CD14-positive monocyte (primary cell): Measurements from ENCODE around the gene PYGL. TPM values are rescaled to one million over a fixed set of nuclear protein-coding genes. Genes with fewer than 3 reads are reported as not detected.
"Not testable (repeated sequence)": the region's sequence is repeated elsewhere in the genome, so short reads cannot be mapped to it uniquely, and the experiment has no call there.

Experiments
- DNase-seq, 3 donors: peaks; one replicate each; pipeline ENCODE4 v3.0.0-alpha.2; 2011 to 2022
- H2AFZ ChIP-seq: 2 replicates; pipeline ENCODE4 v1.6.0; 2012; ENCODE audit warnings: mild to moderate bottlenecking, low read depth, low read length, inconsistent platforms; ENCODE audit not compliant: insufficient read depth, poor library complexity, severe bottlenecking
- H3K27ac ChIP-seq, 2 donors: 1 replicate in 1 of 2; 2 replicates in 1 of 2; pipeline ENCODE4 v1.5.1; 2012 to 2013; ENCODE audit warnings: low read length in 2 of 2, control low read depth in 1 of 2, inconsistent platforms in 1 of 2, low read depth in 1 of 2, mild to moderate bottlenecking in 1 of 2
- H3K27me3 ChIP-seq, 2 donors: one replicate each; pipeline versions ENCODE4 v1.6.0 to v1.6.1; 2011 to 2013; ENCODE audit warnings: low read length in 2 of 2; ENCODE audit not compliant: control insufficient read depth in 2 of 2, insufficient read depth in 2 of 2
- H3K36me3 ChIP-seq, 2 donors: replicated peaks in 1 of 2; 1 replicate in 1 of 2; 2 replicates in 1 of 2; pipeline versions ENCODE4 v1.5.1 to v1.6.1; 2012 to 2013; ENCODE audit warnings: low read length in 2 of 2, control low read depth in 1 of 2, inconsistent platforms in 1 of 2, mild to moderate bottlenecking in 1 of 2; ENCODE audit not compliant: insufficient read depth in 2 of 2, control insufficient read depth in 1 of 2
- H3K4me1 ChIP-seq, 2 donors: 1 replicate in 1 of 2; 2 replicates in 1 of 2; pipeline versions ENCODE4 v1.5.1 to v1.6.1; 2012 to 2013; ENCODE audit warnings: low read length in 2 of 2, control low read depth in 1 of 2, inconsistent platforms in 1 of 2, mild to moderate bottlenecking in 1 of 2, moderate library complexity in 1 of 2; ENCODE audit not compliant: insufficient read depth in 2 of 2, control insufficient read depth in 1 of 2
- H3K4me2 ChIP-seq: replicated peaks from 2 replicates; pipeline ENCODE3; 2012; ENCODE audit warnings: low read length, moderate library complexity, mild to moderate bottlenecking; ENCODE audit not compliant: poor library complexity, severe bottlenecking; ENCODE audit errors: extremely low read depth
- H3K4me3 ChIP-seq, 3 experiments: fragments of 200-600 bp in 1 of 3; sonication (generic) in 1 of 3; replicated peaks in 1 of 3; 1 replicate in 2 of 3; 2 replicates in 1 of 3; pipeline ENCODE4 v1.5.1; 2011 to 2013; ENCODE audit warnings: low read length in 3 of 3, mild to moderate bottlenecking in 3 of 3, control low read depth in 2 of 3, low read depth in 2 of 3, inconsistent platforms in 1 of 3, moderate library complexity in 1 of 3
- H3K79me2 ChIP-seq: 2 replicates; pipeline ENCODE4 v1.6.0; 2012; ENCODE audit warnings: mild to moderate bottlenecking, control low read depth, inconsistent platforms, low read length, moderate library complexity; ENCODE audit not compliant: insufficient read depth
- H3K9ac ChIP-seq: 2 replicates; pipeline ENCODE4 v1.6.0; 2017; ENCODE audit warnings: low read length, mild to moderate bottlenecking; ENCODE audit not compliant: insufficient read depth, poor library complexity, severe bottlenecking
- H3K9me3 ChIP-seq, 2 donors: replicated peaks in 1 of 2; 1 replicate in 1 of 2; 2 replicates in 1 of 2; pipeline versions ENCODE4 v1.5.1 to v1.6.1; 2012 to 2013; ENCODE audit warnings: low read length in 2 of 2, control low read depth in 1 of 2; ENCODE audit not compliant: control insufficient read depth in 1 of 2, insufficient read depth in 1 of 2
- H4K20me1 ChIP-seq: 2 replicates; pipeline ENCODE4 v1.6.0; 2012; ENCODE audit warnings: mild to moderate bottlenecking, low read length, control low read depth, moderate library complexity; ENCODE audit not compliant: insufficient read depth
- H3K27ac Mint-ChIP-seq, 7 donors: one replicate each; pipeline ENCODE4 v1.8.0; 2020; ENCODE audit warnings: mild to moderate bottlenecking in 7 of 7, mixed read lengths in 7 of 7, moderate library complexity in 6 of 7, inconsistent platforms in 2 of 7
- H3K27me3 Mint-ChIP-seq, 3 donors: one replicate each; pipeline ENCODE4 v1.8.0; 2021 to 2022; ENCODE audit warnings: low read depth in 3 of 3, mild to moderate bottlenecking in 3 of 3, mixed read lengths in 3 of 3, moderate library complexity in 3 of 3, inconsistent platforms in 1 of 3
- H3K36me3 Mint-ChIP-seq, 2 donors: one replicate each; pipeline ENCODE4 v1.8.0; 2020; ENCODE audit warnings: mixed read lengths in 2 of 2, inconsistent platforms in 1 of 2, mild to moderate bottlenecking in 1 of 2
- H3K4me1 Mint-ChIP-seq: one replicate; pipeline ENCODE4 v1.8.0; 2020; ENCODE audit warnings: mild to moderate bottlenecking, mixed read lengths
- H3K4me3 Mint-ChIP-seq, 2 donors: one replicate each; pipeline ENCODE4 v1.8.0; 2020; ENCODE audit warnings: mild to moderate bottlenecking in 2 of 2, mixed read lengths in 2 of 2, moderate library complexity in 1 of 2
- H3K9me3 Mint-ChIP-seq, 7 donors: one replicate each; pipeline ENCODE4 v1.8.0; 2020 to 2022; ENCODE audit warnings: mixed read lengths in 7 of 7, mild to moderate bottlenecking in 6 of 7, moderate library complexity in 6 of 7, inconsistent platforms in 2 of 7
- WGBS: methylation state at CpG from one replicate; pipeline ENCODE4 v1.1.5; 2013; ENCODE audit warnings: missing lambda C conversion rate; ENCODE audit not compliant: insufficient coverage; 5-methylcytosine and 5-hydroxymethylcytosine counted together
- intact Hi-C, 2 donors: fragments of 100-400 bp; cut with micrococcal nuclease; formaldehyde crosslinking; loops; one replicate each; pipeline versions ENCODE4 v1.15.0 to v1.15.1; 2023
- polyA plus RNA-seq, 3 donors: library from polyadenylated mRNA; depleted of rRNA in 1 of 3; unstranded in 2 of 3; stranded (reverse) in 1 of 3; fragments of 300-500 nt in 2 of 3; fragments of >200 nt in 1 of 3; fragmentation: Illumina TruSeq in 2 of 3; gene quantifications; 1 replicate in 2 of 3; 2 replicates in 1 of 3; pipeline ENCODE4 v1.2.3, GENCODE V29; 2012 to 2021
- TF ChIP-seq, protein P1 (sequence below): fragments of 200-600 bp; IDR thresholded peaks from one replicate; pipeline ENCODE4 v1.8.0; 2022; ENCODE audit warnings: antibody characterized with exemption, mild to moderate bottlenecking

PYGL gene
- polyA plus RNA-seq, 3 donors: 125 to 184 (median 166) TPM

DNA sequence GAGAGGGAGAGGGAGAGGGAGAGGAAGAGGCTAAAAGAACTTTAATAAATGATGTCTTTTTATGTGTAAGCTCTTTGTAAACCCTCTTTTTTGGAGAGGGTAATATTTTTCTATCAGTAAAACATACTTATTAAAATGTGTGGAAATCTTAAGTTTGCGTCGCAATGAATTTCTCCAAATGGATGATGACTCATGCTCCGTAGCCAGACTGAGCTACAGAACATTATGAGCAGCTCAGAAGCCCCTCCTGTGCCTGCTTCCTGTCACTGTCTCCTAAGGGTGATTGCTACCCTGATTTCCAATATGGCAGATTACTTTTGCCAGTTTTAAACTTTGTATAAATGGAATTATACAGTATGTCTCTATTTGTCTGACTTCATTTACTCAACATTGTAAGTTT is 13.0 kb upstream of the PYGL start:
- no peak overlapping the region for H3K4me3 Mint-ChIP-seq
- no peaks in the 10 kb centered on the region for H3K36me3 Mint-ChIP-seq
- intact Hi-C loops: no loop called here
- Histone ChIP-seq H3K36me3 (no peaks in the 10 kb centered on the region), H3K79me2 (no peaks in the 10 kb centered on the region), H3K9me3 (no peaks in the 10 kb centered on the region), H3K27ac (no peak overlapping the region), H3K4me3 (no peak overlapping the region), H3K9ac (no peak overlapping the region), H3K4me1 (peaks cover 45 to 49% of the 10 kb centered on the region in 2 donors), H3K4me2 (no peak overlapping the region), H4K20me1 (no peaks in the 10 kb centered on the region), H2AFZ (no peak overlapping the region), H3K27me3 (no peaks in the 10 kb centered on the region)
- no CpG with 5 or more reads among the region's 3 CpGs for WGBS
- peak overlapping the region in 2 of 7 donors; percentile 26 to 43 for H3K27ac Mint-ChIP-seq
- no peaks in the 10 kb centered on the region for H3K27me3 Mint-ChIP-seq
- DNase-seq: peak; percentile 43 to 74 (median 68)
- H3K4me1 Mint-ChIP-seq: peaks cover 48% of the 10 kb centered on the region
- H3K9me3 Mint-ChIP-seq: no peaks in the 10 kb centered on the region
- TF ChIP-seq, protein P1, sequence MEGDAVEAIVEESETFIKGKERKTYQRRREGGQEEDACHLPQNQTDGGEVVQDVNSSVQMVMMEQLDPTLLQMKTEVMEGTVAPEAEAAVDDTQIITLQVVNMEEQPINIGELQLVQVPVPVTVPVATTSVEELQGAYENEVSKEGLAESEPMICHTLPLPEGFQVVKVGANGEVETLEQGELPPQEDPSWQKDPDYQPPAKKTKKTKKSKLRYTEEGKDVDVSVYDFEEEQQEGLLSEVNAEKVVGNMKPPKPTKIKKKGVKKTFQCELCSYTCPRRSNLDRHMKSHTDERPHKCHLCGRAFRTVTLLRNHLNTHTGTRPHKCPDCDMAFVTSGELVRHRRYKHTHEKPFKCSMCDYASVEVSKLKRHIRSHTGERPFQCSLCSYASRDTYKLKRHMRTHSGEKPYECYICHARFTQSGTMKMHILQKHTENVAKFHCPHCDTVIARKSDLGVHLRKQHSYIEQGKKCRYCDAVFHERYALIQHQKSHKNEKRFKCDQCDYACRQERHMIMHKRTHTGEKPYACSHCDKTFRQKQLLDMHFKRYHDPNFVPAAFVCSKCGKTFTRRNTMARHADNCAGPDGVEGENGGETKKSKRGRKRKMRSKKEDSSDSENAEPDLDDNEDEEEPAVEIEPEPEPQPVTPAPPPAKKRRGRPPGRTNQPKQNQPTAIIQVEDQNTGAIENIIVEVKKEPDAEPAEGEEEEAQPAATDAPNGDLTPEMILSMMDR: no peak

GRCh38 chr14:50956421-50956820 is 12.1 kb upstream of the PYGL start:
- intact Hi-C loops, H3K9me3 ChIP-seq, H3K4me3 ChIP-seq, H3K36me3 Mint-ChIP-seq, H3K9me3 Mint-ChIP-seq, H3K79me2 ChIP-seq, H3K4me2 ChIP-seq, H3K27ac ChIP-seq, H3K4me3 Mint-ChIP-seq, H3K36me3 ChIP-seq, H3K27me3 Mint-ChIP-seq, H3K27me3 ChIP-seq, DNase-seq, H3K9ac ChIP-seq, H3K27ac Mint-ChIP-seq, H4K20me1 ChIP-seq, H2AFZ ChIP-seq: not testable (repeated sequence)
- H3K4me1 Mint-ChIP-seq: peaks cover 43% of the 10 kb centered on the region
- WGBS: 96% methylated on average over 10 of the region's 32 CpGs
- H3K4me1 ChIP-seq: peaks cover 41 to 44% of the 10 kb centered on the region in 2 donors
